Head of caudate nucleus (tissue), 42 donors: ENCODE measurements around the gene PMIS2.
"Not testable (repeated sequence)": the region's sequence is repeated elsewhere in the genome, so short reads cannot be mapped to it uniquely, and the experiment has no call there.

Experiments used
- DNase-seq, 42 donors: peaks; one replicate each; pipeline versions ENCODE4 v3.0.0 to v3.0.0-alpha.2; 2020 to 2021; ENCODE audit warnings: mixed read lengths in 7 of 42
- intact Hi-C: fragments of 100-400 bp; cut with DNase I; formaldehyde crosslinking; loops from one replicate; pipeline ENCODE4 v1.15.0; 2022

Gene PMIS2

DNA sequence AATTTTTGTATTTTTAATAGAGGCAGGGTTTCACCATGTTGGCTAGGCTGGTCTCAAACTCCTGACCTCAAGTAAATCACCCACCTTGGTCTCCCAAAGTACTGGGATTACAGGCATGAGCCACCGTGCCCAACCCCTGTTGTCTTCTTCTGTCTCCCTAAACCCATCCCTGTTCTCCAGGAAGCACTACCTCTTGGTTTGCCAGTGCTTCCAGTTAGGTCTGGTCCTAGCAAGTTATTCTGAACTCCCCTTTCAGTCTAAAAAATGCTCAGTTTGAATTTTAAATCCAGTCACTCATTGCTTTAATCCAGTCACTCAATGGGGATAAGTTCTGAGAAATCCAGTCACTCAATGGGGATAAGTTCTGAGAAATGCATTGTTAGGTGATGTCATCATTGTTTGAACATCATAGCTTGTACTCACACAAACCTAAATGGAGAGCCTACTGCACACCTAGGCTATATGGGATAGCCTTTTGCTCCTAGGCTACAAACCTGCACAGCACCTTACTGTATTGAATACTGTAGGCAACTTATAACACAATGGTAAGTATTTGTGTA lies 14.5 kb upstream of the PMIS2 start:
- DNase-seq = no peak
- intact Hi-C loops = no loop called here

GRCh38 chr19:35577918-35578317 lies 8.1 kb upstream of the PMIS2 start:
- DNase-seq = no peak
- intact Hi-C loops = no loop called here

- intact Hi-C loops = no loop called here
- no peak for DNase-seq
Observed at GRCh38 chr19:35578707-35579106, 7.3 kb upstream of the PMIS2 start.

GRCh38 chr19:35582760-35583159 lies 3.2 kb upstream of the PMIS2 start:
- DNase-seq = no peak
- intact Hi-C loops = no loop called here

- no peak for DNase-seq
- intact Hi-C loops = no loop called here
Observed at GRCh38 chr19:35587321-35587720, 1.3 kb downstream of the PMIS2 start.

- DNase-seq = no peak
- intact Hi-C loops = no loop called here
Observed at GRCh38 chr19:35590875-35591274, 4.9 kb downstream of the PMIS2 start.

- DNase-seq = peak in 21 of 42 donors; percentile 7 to 53 (median 27)
- intact Hi-C loops = no loop called here
Observed at GRCh38 chr19:35592226-35592625, 6.3 kb downstream of the PMIS2 start.

DNA sequence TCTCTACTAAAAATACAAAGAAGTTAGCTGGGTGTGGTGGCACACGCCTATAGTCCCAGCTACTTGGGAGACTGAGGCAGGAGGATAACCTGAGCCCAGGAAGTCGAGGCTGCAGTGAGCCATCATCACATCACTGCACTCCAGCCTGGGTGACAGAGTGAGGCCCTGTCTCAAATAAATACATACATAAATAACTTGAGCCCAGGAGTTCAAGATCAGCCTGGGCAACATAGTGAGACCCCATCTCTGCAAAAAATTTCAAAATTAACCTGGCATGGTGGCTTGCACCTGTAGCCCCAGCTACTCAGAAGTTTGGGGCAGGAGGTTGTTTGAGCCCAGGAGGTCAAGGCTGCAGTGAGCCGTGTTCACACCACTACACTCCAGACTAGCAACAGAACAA lies 9.1 kb downstream of the PMIS2 start:
- DNase-seq, intact Hi-C loops: not testable (repeated sequence)

- DNase-seq = no peak
- intact Hi-C loops = no loop called here
Observed at GRCh38 chr19:35595928-35596327, 10.0 kb downstream of the PMIS2 start.

DNA sequence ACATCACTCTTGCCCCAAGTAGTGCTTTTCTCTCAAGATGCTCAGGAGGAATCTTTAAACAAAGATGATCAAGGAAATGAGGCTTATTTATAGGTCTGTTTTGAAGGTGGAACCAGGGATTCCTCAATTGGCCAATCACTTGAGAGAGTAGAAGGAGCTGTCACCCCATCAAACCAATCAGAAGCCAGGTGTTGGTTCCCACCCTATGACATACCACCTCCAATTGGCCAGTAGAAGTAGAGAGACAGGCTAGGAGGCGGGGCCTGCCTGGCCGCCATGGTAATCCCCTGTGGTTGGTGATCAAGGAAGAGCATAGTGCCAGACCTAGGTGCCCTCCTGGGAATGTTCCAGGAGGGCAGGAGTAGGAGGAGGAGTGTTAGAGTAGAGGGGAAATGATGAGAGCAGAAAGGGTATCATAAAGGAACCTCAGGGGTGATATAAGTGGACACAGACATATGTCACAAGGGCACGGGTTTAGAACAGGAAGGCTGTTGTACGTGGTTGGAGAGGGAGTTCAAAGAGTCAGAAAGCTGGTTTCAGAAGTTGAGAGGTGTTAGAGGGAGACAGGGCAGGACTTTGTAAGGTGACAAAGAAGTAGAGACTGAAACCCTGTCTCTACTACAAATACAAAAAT lies 10.5 kb downstream of the PMIS2 start:
- intact Hi-C loops = no loop called here
- DNase-seq = no peak

DNA sequence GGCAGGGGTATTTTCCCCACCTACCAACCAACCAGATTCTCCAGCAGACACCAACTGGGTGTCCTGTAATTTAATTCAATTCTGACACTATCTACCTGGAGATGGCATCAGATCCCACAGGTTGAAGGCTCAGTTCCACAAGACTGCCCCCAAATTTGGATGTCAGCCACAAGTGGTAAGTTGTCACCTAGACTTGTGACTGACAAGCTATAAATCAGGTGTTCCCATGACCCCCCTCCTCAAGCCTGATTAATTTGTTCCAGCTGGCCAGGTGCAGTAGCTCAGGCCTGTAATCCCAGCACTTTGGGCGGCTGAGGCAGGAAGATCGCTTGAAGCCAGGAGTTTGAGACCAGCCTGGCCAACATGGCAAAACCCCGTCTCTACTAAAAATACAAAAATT lies 16.0 kb downstream of the PMIS2 start:
- DNase-seq = no peak
- intact Hi-C loops = no loop called here

GRCh38 chr19:35604436-35604835 lies 18.5 kb downstream of the PMIS2 start:
- DNase-seq, intact Hi-C loops: not testable (repeated sequence)

DNA sequence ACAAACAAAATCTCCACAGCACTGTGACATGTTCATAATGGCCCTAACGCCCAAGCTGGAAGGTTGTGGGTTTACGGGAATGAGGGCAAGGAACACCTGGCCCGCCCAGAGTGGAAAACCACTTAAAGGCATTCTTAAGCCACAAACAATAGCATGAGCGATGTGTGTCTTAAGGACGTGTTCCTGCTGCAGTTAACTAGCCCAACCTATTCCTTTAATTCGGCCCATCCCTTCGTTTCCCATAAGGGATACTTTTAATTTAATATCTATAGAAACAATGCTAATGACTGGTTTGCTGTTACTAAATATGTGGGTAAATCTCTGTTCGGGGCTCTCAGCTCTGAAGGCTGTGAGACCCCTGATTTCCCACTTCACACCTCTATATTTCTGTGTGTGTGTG lies 21.2 kb downstream of the PMIS2 start:
- intact Hi-C loops, DNase-seq: not testable (repeated sequence)

DNA sequence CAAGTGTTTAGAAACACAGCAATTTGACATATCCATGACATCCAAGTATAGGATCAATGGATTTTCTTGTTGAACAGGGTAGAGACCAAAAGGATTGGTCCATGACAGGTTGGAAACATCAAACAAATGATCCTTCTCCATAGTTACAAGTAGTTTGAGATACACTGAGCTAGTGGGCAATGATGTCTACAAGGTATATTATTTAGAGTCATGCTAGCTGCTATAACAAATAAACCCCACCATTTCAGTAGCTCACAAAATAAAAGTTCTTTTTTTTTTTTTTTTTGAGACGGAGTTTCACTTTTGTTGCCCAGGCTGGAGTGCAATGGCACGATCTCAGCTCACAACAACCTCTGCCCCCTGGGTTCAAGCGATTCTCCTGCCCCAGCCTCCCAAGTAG lies 21.7 kb downstream of the PMIS2 start:
- intact Hi-C loops = no loop called here
- DNase-seq = no peak

- no peak for DNase-seq
- intact Hi-C loops = no loop called here
Observed at GRCh38 chr19:35608251-35608650, 22.3 kb downstream of the PMIS2 start.

DNA sequence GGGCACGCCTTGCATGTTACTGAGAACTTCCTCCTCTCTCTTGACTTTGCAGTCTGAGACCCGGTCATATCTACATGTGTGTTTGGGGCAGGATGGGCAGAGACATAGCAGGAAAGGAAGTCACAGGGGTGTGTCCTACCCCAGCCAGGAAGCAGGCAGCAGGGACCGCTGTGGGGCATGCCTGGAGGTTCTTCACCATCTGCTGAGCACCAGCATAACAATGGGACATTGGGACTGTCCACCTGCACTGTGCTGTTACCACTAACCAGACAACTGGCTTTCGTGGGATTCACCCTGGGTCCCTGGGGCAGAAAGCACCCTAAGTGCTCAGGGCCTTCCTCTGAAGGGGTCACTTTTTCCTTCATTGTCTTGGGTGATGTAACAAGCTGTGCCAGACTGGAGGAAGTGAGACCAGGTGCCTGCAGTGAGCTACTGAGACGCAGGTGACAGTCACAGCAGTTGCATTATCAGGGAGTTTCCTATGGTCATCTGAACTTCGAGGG lies 23.9 kb downstream of the PMIS2 start:
- intact Hi-C loops = no loop called here
- DNase-seq = no peak

- intact Hi-C loops = loop anchor here (2.0 kb wide), 1 partner anchor 17 kb away; the partner anchor contains the start of gene RBM42
Observed at GRCh38 chr19:35612224-35612558, 26.2 kb downstream of the PMIS2 start.

DNA sequence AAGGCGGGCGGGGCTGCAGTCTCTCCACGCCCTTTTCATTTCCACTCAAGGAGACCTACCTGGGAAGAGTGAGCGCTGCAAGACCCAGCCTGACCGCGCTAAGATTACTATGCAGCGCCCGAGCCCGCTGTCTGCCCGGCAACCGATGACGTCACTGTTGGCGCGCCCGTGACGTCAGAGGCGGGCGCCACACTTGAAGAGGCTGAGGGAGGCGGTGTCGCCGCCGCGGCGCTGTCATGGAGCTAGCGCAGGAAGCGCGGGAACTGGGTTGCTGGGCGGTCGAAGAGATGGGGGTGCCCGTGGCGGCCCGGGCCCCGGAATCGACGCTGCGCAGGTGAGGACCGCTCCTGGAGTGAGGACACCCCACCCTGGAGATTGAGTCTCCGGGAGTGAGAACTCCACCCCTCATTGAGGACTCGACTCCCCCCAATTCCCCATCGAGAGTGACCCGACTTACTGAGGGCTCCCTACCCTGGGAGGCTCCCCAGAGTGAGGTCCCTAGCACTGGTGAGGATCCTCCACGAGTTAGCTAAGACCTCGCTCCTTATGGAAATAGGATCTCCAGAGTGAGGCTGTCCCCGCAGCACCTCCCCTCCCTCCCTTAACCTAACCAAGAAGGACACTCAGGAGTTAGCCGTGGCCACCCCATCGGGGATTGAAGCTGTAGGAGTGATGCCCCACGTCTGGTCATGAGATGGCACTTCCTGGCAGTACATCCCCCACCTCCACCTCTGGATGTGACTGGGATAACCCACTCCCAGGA lies 26.8 kb downstream of the PMIS2 start, which contains the start of gene HAUS5:
Gene HAUS5, plus strand, starts transcription at position 177 of the 763 bp plus-strand sequence. Its CDS starts 60 bp downstream, at position 237.
- DNase-seq = peak; percentile 87 to 97 (median 94)
- intact Hi-C loops = loop anchor here (2.0 kb wide), 1 partner anchor 16 kb away; the partner anchor contains the start of gene RBM42

More at GRCh38 chr19:35612224-35612558, 26.2 kb downstream of the PMIS2 start:
- DNase-seq = no peak

- intact Hi-C loops = loop anchor here (2.0 kb wide), 1 partner anchor 15 kb away; the partner anchor contains the start of gene RBM42
- DNase-seq = no peak
Observed at GRCh38 chr19:35613574-35613973, 27.6 kb downstream of the PMIS2 start.

- intact Hi-C loops = no loop called here
- no peak for DNase-seq
Observed at GRCh38 chr19:35615036-35615435, 29.1 kb downstream of the PMIS2 start.
